ENCODE measurements around the gene TJP1.
"Not testable (repeated sequence)": the region's sequence is repeated elsewhere in the genome, so short reads cannot be mapped to it uniquely, and the experiment has no call there.

TJP1 gene

GRCh38 chr15:29665444-29666003 is 156.7 kb downstream of the TJP1 start:
- DNase-seq (ENCODE audit: low read depth in 2 of 2) = no peak

- no peak for DNase-seq (ENCODE audit: low read depth in 2 of 2)
Observed at GRCh38 chr15:29664406-29664805, 157.9 kb downstream of the TJP1 start.

GRCh38 chr15:29657476-29657817 is 164.8 kb downstream of the TJP1 start:
- DNase-seq (ENCODE audit: low read depth in 2 of 2) = not testable (repeated sequence)

- DNase-seq (ENCODE audit: low read depth in 2 of 2) = no peak
Observed at GRCh38 chr15:29656636-29657475, 165.4 kb downstream of the TJP1 start.

- DNase-seq (ENCODE audit: low read depth in 2 of 2) = no peak
Observed at GRCh38 chr15:29652595-29652994, 169.7 kb downstream of the TJP1 start.

GRCh38 chr15:29651476-29652233 is 170.6 kb downstream of the TJP1 start:
- no peak for DNase-seq (ENCODE audit: low read depth in 2 of 2)

Measured in fibroblast of skin of left biceps (primary cell).